Pons (tissue), 1 donor: ENCODE results near the gene EIF2B4.
"Not testable (repeated sequence)": the region's sequence is repeated elsewhere in the genome, so short reads cannot be mapped to it uniquely, and the experiment has no call there.

Experiments
- DNase-seq: peaks from one replicate; pipeline ENCODE4 v3.0.0-alpha.2; 2016; ENCODE audit warnings: low spot score

The EIF2B4 gene

GRCh38 chr2:27335311-27335710 lies 34.8 kb downstream of the EIF2B4 start:
- no peak for DNase-seq

GRCh38 chr2:27324720-27325119 lies 45.4 kb downstream of the EIF2B4 start:
- DNase-seq: no peak

GRCh38 chr2:27323596-27324285 lies 46.4 kb downstream of the EIF2B4 start:
- no peak for DNase-seq

GRCh38 chr2:27322766-27323595 lies 47.2 kb downstream of the EIF2B4 start, which contains the start of gene MPV17:
Gene MPV17 (minus strand): TSS chr2:27323097. CDS start chr2:27322517, 580 bp downstream.
- peak; percentile 93 for DNase-seq

GRCh38 chr2:27322301-27322765 lies 47.8 kb downstream of the EIF2B4 start:
- DNase-seq: no peak

GRCh38 chr2:27320958-27321543 lies 49.1 kb downstream of the EIF2B4 start:
- no peak for DNase-seq

GRCh38 chr2:27319839-27320238 lies 50.3 kb downstream of the EIF2B4 start:
- DNase-seq: not testable (repeated sequence)

- DNase-seq: peak; percentile 20
These were observed 53.3 kb downstream of the EIF2B4 start for GRCh38 chr2:27316655-27317412.

GRCh38 chr2:27315122-27315521 lies 55.0 kb downstream of the EIF2B4 start:
- no peak for DNase-seq

GRCh38 chr2:27314709-27315108 lies 55.4 kb downstream of the EIF2B4 start:
- no peak for DNase-seq
